Mesenchymal stem cell (in vitro differentiated cells and primary cell): ENCODE measurements around the gene SPANXA1.
"Not testable (repeated sequence)": the region's sequence is repeated elsewhere in the genome, so short reads cannot be mapped to it uniquely, and the experiment has no call there.

Experiments used
- DNase-seq: peaks from one replicate; pipeline ENCODE4 v3.0.0-alpha.2; 2013
- H2AFZ ChIP-seq: one replicate; pipeline ENCODE4 v1.6.1; 2013; ENCODE audit warnings: low read depth, mild to moderate bottlenecking, control low read depth, inconsistent platforms, low read length, moderate library complexity
- H2AK5ac ChIP-seq: 2 replicates; pipeline ENCODE4 v1.6.1; 2013; ENCODE audit warnings: low read length, moderate library complexity, mild to moderate bottlenecking, inconsistent platforms; ENCODE audit not compliant: severe bottlenecking
- H2BK120ac ChIP-seq: one replicate; pipeline ENCODE4 v1.6.1; 2013; ENCODE audit warnings: low read depth, mild to moderate bottlenecking, inconsistent platforms, low read length, moderate library complexity
- H2BK12ac ChIP-seq, 2 experiments: one replicate each; pipeline ENCODE4 v1.6.1; 2013; ENCODE audit warnings: inconsistent platforms in 2 of 2, low read length in 2 of 2, mild to moderate bottlenecking in 2 of 2, moderate library complexity in 2 of 2, control low read depth in 1 of 2
- H2BK15ac ChIP-seq: one replicate; pipeline ENCODE4 v1.6.1; 2013; ENCODE audit warnings: mild to moderate bottlenecking, low read depth, inconsistent platforms; ENCODE audit not compliant: poor library complexity, severe bottlenecking
- H2BK5ac ChIP-seq: 2 replicates; pipeline ENCODE4 v1.6.1; 2013; ENCODE audit warnings: low read depth, mild to moderate bottlenecking, low read length, control low read depth, inconsistent platforms; ENCODE audit not compliant: poor library complexity, severe bottlenecking
- H3K14ac ChIP-seq, 2 experiments: one replicate each; pipeline ENCODE4 v1.6.1; 2013; ENCODE audit warnings: inconsistent platforms in 2 of 2, low read length in 2 of 2, control low read depth in 1 of 2, mild to moderate bottlenecking in 1 of 2, moderate library complexity in 1 of 2
- H3K18ac ChIP-seq, 2 experiments: one replicate each; pipeline ENCODE4 v1.6.1; 2013; ENCODE audit warnings: inconsistent platforms in 2 of 2, low read length in 2 of 2, control low read depth in 1 of 2, low read depth in 1 of 2, mild to moderate bottlenecking in 1 of 2
- H3K23ac ChIP-seq, 2 experiments: one replicate each; pipeline ENCODE4 v1.6.1; 2013; ENCODE audit warnings: inconsistent platforms in 2 of 2, low read length in 2 of 2, mild to moderate bottlenecking in 2 of 2, moderate library complexity in 2 of 2, control low read depth in 1 of 2
- H3K27ac ChIP-seq: 2 replicates; pipeline ENCODE4 v1.5.1; 2013; ENCODE audit warnings: mild to moderate bottlenecking, moderate library complexity, low read length, control low read depth, inconsistent platforms; ENCODE audit not compliant: poor library complexity, severe bottlenecking
- H3K27me3 ChIP-seq, 2 experiments: 2 replicates each; pipeline versions ENCODE4 v1.6.1 to v1.7.0; 2013; ENCODE audit warnings: low read length in 2 of 2, mild to moderate bottlenecking in 2 of 2, moderate library complexity in 2 of 2, control low read depth in 1 of 2, inconsistent platforms in 1 of 2; ENCODE audit not compliant: control insufficient read depth in 1 of 2, insufficient read depth in 1 of 2
- H3K36me3 ChIP-seq, 2 experiments: 2 replicates each; pipeline versions ENCODE4 v1.6.1 to v1.7.0; 2013; ENCODE audit warnings: low read length in 2 of 2, control low read depth in 1 of 2, inconsistent platforms in 1 of 2, low read depth in 1 of 2, mild to moderate bottlenecking in 1 of 2; ENCODE audit not compliant: insufficient read depth in 2 of 2, control insufficient read depth in 1 of 2
- H3K4ac ChIP-seq, 2 experiments: one replicate each; pipeline ENCODE4 v1.6.1; 2013; ENCODE audit warnings: inconsistent platforms in 2 of 2, low read length in 2 of 2, mild to moderate bottlenecking in 2 of 2, moderate library complexity in 2 of 2, control low read depth in 1 of 2, low read depth in 1 of 2
- H3K4me1 ChIP-seq: 2 replicates; pipeline ENCODE4 v1.6.1; 2013; ENCODE audit warnings: low read depth, low read length, control low read depth; ENCODE audit not compliant: control insufficient read depth, insufficient read depth
- H3K4me2 ChIP-seq: 2 replicates; pipeline ENCODE4 v1.6.1; 2013; ENCODE audit warnings: low read length, mild to moderate bottlenecking, inconsistent platforms; ENCODE audit not compliant: poor library complexity, severe bottlenecking
- H3K4me3 ChIP-seq, 2 experiments: 2 replicates each; pipeline versions ENCODE4 v1.5.1 to v1.7.0; 2013; ENCODE audit warnings: low read length in 2 of 2, mild to moderate bottlenecking in 2 of 2, control low read depth in 1 of 2, low read depth in 1 of 2; ENCODE audit not compliant: insufficient read depth in 1 of 2
- H3K79me1 ChIP-seq: replicated peaks from 2 replicates; pipeline ENCODE4 v1.6.1; 2013; ENCODE audit warnings: mild to moderate bottlenecking, control low read depth, low read length, inconsistent platforms; ENCODE audit not compliant: poor library complexity, severe bottlenecking
- H3K9ac ChIP-seq: 2 replicates; pipeline ENCODE4 v1.7.0; 2013; ENCODE audit warnings: mild to moderate bottlenecking, low read length, moderate library complexity
- H3K9me3 ChIP-seq: 2 replicates; pipeline ENCODE4 v1.7.0; 2013; ENCODE audit warnings: mild to moderate bottlenecking, low read length; ENCODE audit not compliant: control insufficient read depth
- H4K8ac ChIP-seq: one replicate; pipeline ENCODE4 v1.6.1; 2013; ENCODE audit warnings: inconsistent platforms, mild to moderate bottlenecking, low read length, moderate library complexity
- H4K91ac ChIP-seq: one replicate; pipeline ENCODE4 v1.6.1; 2013; ENCODE audit warnings: mild to moderate bottlenecking, low read length, inconsistent platforms
- WGBS: methylation state at CpG from one replicate; pipeline ENCODE4 v1.1.7; 2013; ENCODE audit warnings: mixed read lengths; 5-methylcytosine and 5-hydroxymethylcytosine counted together

The SPANXA1 gene

GRCh38 chrX:141589408-141589807, 4.9 kb upstream of the SPANXA1 start, which contains the start of gene SPANXA2:
Gene SPANXA2, plus strand, starts transcription at chrX:141589708. Its CDS starts 60 bp downstream, at chrX:141589768.
- not testable (repeated sequence) for H2AFZ ChIP-seq, H2BK12ac ChIP-seq, DNase-seq, H3K23ac ChIP-seq, H3K9ac ChIP-seq, H3K36me3 ChIP-seq, H3K4me2 ChIP-seq, H3K27ac ChIP-seq, H3K14ac ChIP-seq, H3K4me1 ChIP-seq, H2AK5ac ChIP-seq, H4K91ac ChIP-seq, H2BK5ac ChIP-seq, H3K9me3 ChIP-seq, H2BK15ac ChIP-seq, H3K18ac ChIP-seq, H3K27me3 ChIP-seq, H3K79me1 ChIP-seq, H3K4ac ChIP-seq, H2BK120ac ChIP-seq, H3K4me3 ChIP-seq, H4K8ac ChIP-seq
- WGBS = no CpG with 5 or more reads among the region's 10 CpGs

GRCh38 chrX:141542551-141542950, 42.0 kb downstream of the SPANXA1 start:
- H2BK12ac ChIP-seq, H3K9ac ChIP-seq, H3K14ac ChIP-seq, H3K36me3 ChIP-seq, H3K4ac ChIP-seq, H3K4me2 ChIP-seq, H4K8ac ChIP-seq, H4K91ac ChIP-seq, H2BK15ac ChIP-seq, H3K4me3 ChIP-seq, H3K79me1 ChIP-seq, H3K27me3 ChIP-seq, H3K18ac ChIP-seq, H2BK5ac ChIP-seq, H3K27ac ChIP-seq, H2BK120ac ChIP-seq, H3K4me1 ChIP-seq, H2AK5ac ChIP-seq, DNase-seq, H3K23ac ChIP-seq, H3K9me3 ChIP-seq, H2AFZ ChIP-seq: not testable (repeated sequence)
- WGBS = no CpG with 5 or more reads among the region's 16 CpGs
